ENCODE data around the gene TCF12.
"Not testable (repeated sequence)": the region's sequence is repeated elsewhere in the genome, so short reads cannot be mapped to it uniquely, and the experiment has no call there.

Gene TCF12

GRCh38 chr15:57005244-57005643 lies 86.8 kb downstream of the TCF12 start:
- no peaks in the 10 kb centered on the region for H3K9me2 ChIP-seq (replicated peaks; ENCODE audit: low read depth, low read length)
- H3K4me2 ChIP-seq (ENCODE audit: low read depth, low read length, poor library complexity, severe bottlenecking): no peak overlapping the region
- no peaks in the 10 kb centered on the region; the same call in 1 of the 2 replicates for H3K36me3 ChIP-seq (ENCODE audit: insufficient read depth, low read length)
- 0 out of 2 replicates have a peak, but pooled peaks cover 2% of the 10 kb centered on the region for H3F3A ChIP-seq (ENCODE audit: low read depth)
- peaks cover 16% of the 10 kb centered on the region for H4K20me1 ChIP-seq (ENCODE audit: insufficient read depth, low read length, poor library complexity, severe bottlenecking)
- H3K4me1 ChIP-seq (ENCODE audit: insufficient read depth, low read length, poor library complexity, severe bottlenecking): peaks cover 16% of the 10 kb centered on the region
- no peak overlapping the region for H3K9ac ChIP-seq (ENCODE audit: low read depth, low read length, poor library complexity, severe bottlenecking)
- no peak for TF ChIP-seq EZH2phosphoT487 (IDR thresholded peaks at IDR 0.05; ENCODE audit: borderline replicate concordance)
- TF ChIP-seq CTCF (conservative IDR thresholded peaks at IDR 0.05; ENCODE audit: low read length): no peak
- no peak overlapping the region for H2AFZ ChIP-seq (ENCODE audit: low read length)
- no peaks in the 10 kb centered on the region for H3K27me3 ChIP-seq (ENCODE audit: insufficient read depth, low read length, poor library complexity, severe bottlenecking)
- H3K9me3 ChIP-seq (ENCODE audit: insufficient read depth, low read depth, low read length): no peaks in the 10 kb centered on the region
- no peak overlapping the region for H3K4me3 ChIP-seq (ENCODE audit: low read length, poor library complexity, severe bottlenecking)
- H3K79me2 ChIP-seq (ENCODE audit: insufficient read depth, low read length): peaks cover 67% of the 10 kb centered on the region

- not testable (repeated sequence) for H3K9me2 ChIP-seq (replicated peaks; ENCODE audit: low read depth, low read length); H3F3A ChIP-seq (ENCODE audit: low read depth); H3K9me3 ChIP-seq (ENCODE audit: insufficient read depth, low read depth, low read length); H3K9ac ChIP-seq (ENCODE audit: low read depth, low read length, poor library complexity, severe bottlenecking); H2AFZ ChIP-seq (ENCODE audit: low read length); H3K36me3 ChIP-seq (ENCODE audit: insufficient read depth, low read length); H3K27me3 ChIP-seq (ENCODE audit: insufficient read depth, low read length, poor library complexity, severe bottlenecking); H3K4me3 ChIP-seq (ENCODE audit: low read length, poor library complexity, severe bottlenecking); H3K4me2 ChIP-seq (ENCODE audit: low read depth, low read length, poor library complexity, severe bottlenecking)
- Histone ChIP-seq H3K79me2 (ENCODE audit: insufficient read depth, low read length) (peaks cover 59% of the 10 kb centered on the region), H4K20me1 (ENCODE audit: insufficient read depth, low read length, poor library complexity, severe bottlenecking) (peaks cover 35% of the 10 kb centered on the region), H3K4me1 (ENCODE audit: insufficient read depth, low read length, poor library complexity, severe bottlenecking) (peaks cover 22% of the 10 kb centered on the region)
Measured at GRCh38 chr15:57007797-57008196, 89.4 kb downstream of the TCF12 start.

GRCh38 chr15:57010724-57011123 lies 92.3 kb downstream of the TCF12 start:
- Histone ChIP-seq H3K9me3 (ENCODE audit: insufficient read depth, low read depth, low read length) (no peaks in the 10 kb centered on the region), H3K4me3 (ENCODE audit: low read length, poor library complexity, severe bottlenecking) (no peak overlapping the region), H3K9me2 (replicated peaks; ENCODE audit: low read depth, low read length) (no peaks in the 10 kb centered on the region), H3K4me2 (ENCODE audit: low read depth, low read length, poor library complexity, severe bottlenecking) (no peak overlapping the region), H3F3A (ENCODE audit: low read depth) (no peaks in the 10 kb centered on the region), H3K27me3 (ENCODE audit: insufficient read depth, low read length, poor library complexity, severe bottlenecking) (no peaks in the 10 kb centered on the region), H3K4me1 (ENCODE audit: insufficient read depth, low read length, poor library complexity, severe bottlenecking) (peaks cover 14% of the 10 kb centered on the region), H2AFZ (ENCODE audit: low read length) (no peak overlapping the region), H3K36me3 (ENCODE audit: insufficient read depth, low read length) (no peaks in the 10 kb centered on the region; the same call in 1 of the 2 replicates), H3K9ac (ENCODE audit: low read depth, low read length, poor library complexity, severe bottlenecking) (no peak overlapping the region), H3K79me2 (ENCODE audit: insufficient read depth, low read length) (peaks cover 59% of the 10 kb centered on the region), H4K20me1 (ENCODE audit: insufficient read depth, low read length, poor library complexity, severe bottlenecking) (peaks cover 37% of the 10 kb centered on the region)
- TF ChIP-seq CTCF (conservative IDR thresholded peaks at IDR 0.05; ENCODE audit: low read length): no peak
- no peak for TF ChIP-seq EZH2phosphoT487 (IDR thresholded peaks at IDR 0.05; ENCODE audit: borderline replicate concordance)

GRCh38 chr15:57012556-57012955 lies 94.1 kb downstream of the TCF12 start:
- no peaks in the 10 kb centered on the region for H3F3A ChIP-seq (ENCODE audit: low read depth)
- TF ChIP-seq EZH2phosphoT487 (IDR thresholded peaks at IDR 0.05; ENCODE audit: borderline replicate concordance): no peak
- H3K4me1 ChIP-seq (ENCODE audit: insufficient read depth, low read length, poor library complexity, severe bottlenecking): peaks cover 11% of the 10 kb centered on the region
- no peaks in the 10 kb centered on the region for H3K36me3 ChIP-seq (ENCODE audit: insufficient read depth, low read length)
- H3K4me3 ChIP-seq (ENCODE audit: low read length, poor library complexity, severe bottlenecking): no peak overlapping the region
- no peaks in the 10 kb centered on the region for H3K9me3 ChIP-seq (ENCODE audit: insufficient read depth, low read depth, low read length)
- H3K27me3 ChIP-seq (ENCODE audit: insufficient read depth, low read length, poor library complexity, severe bottlenecking): no peaks in the 10 kb centered on the region
- H3K79me2 ChIP-seq (ENCODE audit: insufficient read depth, low read length): peaks cover 52% of the 10 kb centered on the region
- H4K20me1 ChIP-seq (ENCODE audit: insufficient read depth, low read length, poor library complexity, severe bottlenecking): peaks cover 42% of the 10 kb centered on the region
- no peak overlapping the region for H2AFZ ChIP-seq (ENCODE audit: low read length)
- no peak overlapping the region for H3K9ac ChIP-seq (ENCODE audit: low read depth, low read length, poor library complexity, severe bottlenecking)
- H3K4me2 ChIP-seq (ENCODE audit: low read depth, low read length, poor library complexity, severe bottlenecking): no peak overlapping the region
- H3K9me2 ChIP-seq (replicated peaks; ENCODE audit: low read depth, low read length): no peaks in the 10 kb centered on the region

- not testable (repeated sequence) for H3F3A ChIP-seq (ENCODE audit: low read depth); H3K9ac ChIP-seq (ENCODE audit: low read depth, low read length, poor library complexity, severe bottlenecking); H3K27me3 ChIP-seq (ENCODE audit: insufficient read depth, low read length, poor library complexity, severe bottlenecking); H3K4me1 ChIP-seq (ENCODE audit: insufficient read depth, low read length, poor library complexity, severe bottlenecking); H3K9me2 ChIP-seq (replicated peaks; ENCODE audit: low read depth, low read length); H2AFZ ChIP-seq (ENCODE audit: low read length); H3K36me3 ChIP-seq (ENCODE audit: insufficient read depth, low read length); H3K4me2 ChIP-seq (ENCODE audit: low read depth, low read length, poor library complexity, severe bottlenecking); H3K9me3 ChIP-seq (ENCODE audit: insufficient read depth, low read depth, low read length); H3K4me3 ChIP-seq (ENCODE audit: low read length, poor library complexity, severe bottlenecking)
- Histone ChIP-seq H3K79me2 (ENCODE audit: insufficient read depth, low read length) (peaks cover 56% of the 10 kb centered on the region), H4K20me1 (ENCODE audit: insufficient read depth, low read length, poor library complexity, severe bottlenecking) (peaks cover 44% of the 10 kb centered on the region)
Measured at GRCh38 chr15:57014896-57015295, 96.5 kb downstream of the TCF12 start.
